SK-N-SH (cell line): ENCODE results near the gene WT1. TPM values are rescaled to one million over a fixed set of nuclear protein-coding genes. Genes with fewer than 3 reads are reported as not detected.

Experiments
- CTCF ChIA-PET: fragments of 300-600, 350-600 bp; formaldehyde crosslinking; extraction: SDS; loops from one replicate; lab custom pipeline; 2021; lab: Yijun Ruan, JAX
- POLR2A ChIA-PET: fragments of 350-600 bp; sonication (Branson Sonifier 250); formaldehyde crosslinking; extraction: SDS; loops from one replicate; lab custom pipeline; 2020; ENCODE audit warnings: antibody characterized with exemption, inconsistent platforms; lab: Yijun Ruan, JAX
- DNase-seq: peaks from one replicate; pipeline ENCODE4 v3.0.0; 2012
- H2AFZ ChIP-seq: fragments of 200-600 bp; sonication (generic); 2 replicates; pipeline ENCODE4 v1.8.1; 2016; ENCODE audit warnings: antibody characterized with exemption, mild to moderate bottlenecking, low read depth
- H3F3A ChIP-seq: fragments of 200-600 bp; sonication (generic); replicated peaks from 2 replicates; pipeline ENCODE3; 2016; ENCODE audit warnings: antibody characterized with exemption, mild to moderate bottlenecking; ENCODE audit not compliant: insufficient read depth
- H3K27ac ChIP-seq, 2 experiments: fragments of 200-500 bp in 1 of 2; fragments of 200-600 bp in 1 of 2; sonication (Bioruptor generic) in 1 of 2; sonication (generic), shearing (Covaris generic) in 1 of 2; 2 replicates each; pipeline versions ENCODE4 v1.5.1 to v1.6.1; 2014 to 2016; ENCODE audit warnings: low read depth in 2 of 2, inconsistent platforms in 1 of 2, low read length in 1 of 2, mild to moderate bottlenecking in 1 of 2, mixed read lengths in 1 of 2
- H3K27me3 ChIP-seq: fragments of 200-600 bp; sonication (generic), shearing (Covaris generic); 2 replicates; pipeline ENCODE4 v1.6.1; 2016; ENCODE audit warnings: mixed run types; ENCODE audit not compliant: insufficient read depth
- H3K36me3 ChIP-seq, 2 experiments: fragments of 200-500 bp in 1 of 2; fragments of 200-600 bp in 1 of 2; sonication (Bioruptor generic) in 1 of 2; sonication (generic) in 1 of 2; replicated peaks in 1 of 2; 2 replicates each; pipeline versions ENCODE3 to v1.5.1; 2014 to 2016; ENCODE audit warnings: low read length in 1 of 2, mild to moderate bottlenecking in 1 of 2; ENCODE audit not compliant: insufficient read depth in 2 of 2, control insufficient read depth in 1 of 2
- H3K4me1 ChIP-seq, 2 experiments: fragments of 200-500 bp in 1 of 2; fragments of 200-600 bp in 1 of 2; sonication (Bioruptor generic) in 1 of 2; sonication (generic), shearing (Covaris generic) in 1 of 2; 2 replicates each; pipeline versions ENCODE4 v1.5.1 to v1.6.1; 2014 to 2016; ENCODE audit warnings: low read depth in 1 of 2, low read length in 1 of 2, mixed run types in 1 of 2; ENCODE audit not compliant: insufficient read depth in 2 of 2, control insufficient read depth in 1 of 2
- H3K4me2 ChIP-seq: fragments of 200-600 bp; sonication (generic), shearing (Covaris generic); 2 replicates; pipeline ENCODE4 v1.6.1; 2017; ENCODE audit warnings: mixed run types
- H3K4me3 ChIP-seq, 2 experiments: fragments of 200-500 bp in 1 of 2; fragments of 200-600 bp in 1 of 2; sonication (Bioruptor generic) in 1 of 2; sonication (generic), shearing (Covaris generic) in 1 of 2; 2 replicates each; pipeline versions ENCODE4 v1.5.1 to v1.8.1; 2014 to 2016; ENCODE audit warnings: low read depth in 2 of 2, inconsistent platforms in 1 of 2, low read length in 1 of 2, mild to moderate bottlenecking in 1 of 2, mixed read lengths in 1 of 2, moderate library complexity in 1 of 2
- H3K79me2 ChIP-seq: fragments of 200-600 bp; sonication (generic); 2 replicates; pipeline ENCODE4 v1.8.1; 2017; ENCODE audit warnings: mild to moderate bottlenecking; ENCODE audit not compliant: insufficient read depth
- H3K9ac ChIP-seq: fragments of 200-600 bp; sonication (generic); 2 replicates; pipeline ENCODE4 v1.6.1; 2017; ENCODE audit warnings: mixed run types
- H3K9me2 ChIP-seq: fragments of 200-600 bp; sonication (generic); 2 replicates; pipeline ENCODE4 v1.6.1; 2017; ENCODE audit warnings: mixed run types
- H3K9me3 ChIP-seq: fragments of 200-600 bp; sonication (generic); 2 replicates; pipeline ENCODE4 v1.6.1; 2017; ENCODE audit warnings: mixed run types, mild to moderate bottlenecking, moderate library complexity
- H4K20me1 ChIP-seq: fragments of 200-600 bp; sonication (generic); 2 replicates; pipeline ENCODE4 v1.6.1; 2017; ENCODE audit warnings: mild to moderate bottlenecking, mixed run types; ENCODE audit not compliant: insufficient read depth
- CHD2 ChIP-seq: fragments of 150-350 bp; IDR thresholded peaks from 2 replicates; pipeline ENCODE4 v1.6.1; 2018; ENCODE audit warnings: low read length; ENCODE audit not compliant: partially characterized antibody
- EP300 ChIP-seq, 2 experiments: IDR thresholded peaks; 2 replicates each; pipeline versions ENCODE4 v1.4.0 to v1.6.1; 2012; ENCODE audit warnings: borderline replicate concordance in 1 of 2, low read depth in 1 of 2, low read length in 1 of 2
- FOXJ3 ChIP-seq: sonication (generic); formaldehyde crosslinking; IDR thresholded peaks from 2 replicates; pipeline ENCODE4 v1.5.1; 2020; ENCODE audit warnings: mild to moderate bottlenecking, missing genetic modification reagents
- FOXM1 ChIP-seq: IDR thresholded peaks from 2 replicates; pipeline ENCODE4 v1.4.0; 2012; ENCODE audit warnings: low read depth, mild to moderate bottlenecking
- GATA2 ChIP-seq: sonication (generic); formaldehyde crosslinking; IDR thresholded peaks from 2 replicates; pipeline ENCODE4 v1.5.0; 2020; ENCODE audit warnings: mild to moderate bottlenecking, missing genetic modification reagents
- MEF2A ChIP-seq: IDR thresholded peaks from 2 replicates; pipeline ENCODE4 v1.4.0; 2012; ENCODE audit warnings: low read depth, borderline replicate concordance
- MXI1 ChIP-seq: IDR thresholded peaks from 2 replicates; pipeline ENCODE4 v1.6.1; 2012; ENCODE audit warnings: mild to moderate bottlenecking, low read depth, low read length, improper control_type of control experiment
- NRF1 ChIP-seq: IDR thresholded peaks from 2 replicates; pipeline ENCODE4 v1.6.1; 2012; ENCODE audit warnings: low read depth, mild to moderate bottlenecking, low read length
- RAD21 ChIP-seq: IDR thresholded peaks from 2 replicates; pipeline ENCODE4 v1.6.1; 2012; ENCODE audit warnings: mild to moderate bottlenecking, low read length
- RCOR1 ChIP-seq: fragments of 150-350 bp; IDR thresholded peaks from 2 replicates; pipeline ENCODE4 v1.6.1; 2017; ENCODE audit warnings: antibody characterized with exemption, low read length
- RXRA ChIP-seq: IDR thresholded peaks from 2 replicates; pipeline ENCODE4 v1.4.0; 2012; ENCODE audit warnings: low read depth, mild to moderate bottlenecking, borderline replicate concordance
- SMC3 ChIP-seq: IDR thresholded peaks from 2 replicates; pipeline ENCODE4 v1.6.1; 2012; ENCODE audit warnings: low read depth, low read length, improper control_type of control experiment
- TCF12 ChIP-seq: IDR thresholded peaks from 2 replicates; pipeline ENCODE4 v1.4.0; 2012
- YY1 ChIP-seq: IDR thresholded peaks from 2 replicates; pipeline ENCODE4 v1.4.0; 2012; ENCODE audit warnings: low read depth, mild to moderate bottlenecking
- WGBS: methylation state at CpG from one replicate; pipeline ENCODE4 v1.1.6; 2017; ENCODE audit warnings: low lambda C conversion rate; 5-methylcytosine and 5-hydroxymethylcytosine counted together
- polyA plus RNA-seq, 3 experiments: library from polyadenylated mRNA; depleted of rRNA; stranded (reverse); fragments of >200 nt; gene quantifications; 2 replicates each; pipeline ENCODE4 v1.2.3, GENCODE V29; 2012
- TF ChIP-seq, protein P1 (sequence below): fragments of 150-350 bp; IDR thresholded peaks from 2 replicates; pipeline ENCODE4 v1.6.1; 2016; ENCODE audit warnings: mild to moderate bottlenecking, low read depth, low read length
- TF ChIP-seq, protein P2 (sequence below): IDR thresholded peaks from 2 replicates; pipeline ENCODE4; 2012
- TF ChIP-seq, protein P3 (sequence below): IDR thresholded peaks from 2 replicates; pipeline ENCODE4 v1.4.0; 2012; ENCODE audit warnings: low read depth, borderline replicate concordance
- TF ChIP-seq, protein P4 (sequence below): IDR thresholded peaks from 2 replicates; pipeline ENCODE4 v1.6.1; 2012; ENCODE audit warnings: mild to moderate bottlenecking, low read depth, low read length, moderate library complexity
- TF ChIP-seq, protein P5 (sequence below): IDR thresholded peaks from 2 replicates; pipeline ENCODE4 v1.4.0; 2012; ENCODE audit warnings: low read depth, borderline replicate concordance
- TF ChIP-seq, protein P6 (sequence below): IDR thresholded peaks from 2 replicates; pipeline ENCODE4 v1.4.0; 2012; ENCODE audit warnings: low read depth

The WT1 gene
- polyA plus RNA-seq, 1 of the 3 experiments (the other 2 are of a cell fraction): 0.49 TPM

DNA sequence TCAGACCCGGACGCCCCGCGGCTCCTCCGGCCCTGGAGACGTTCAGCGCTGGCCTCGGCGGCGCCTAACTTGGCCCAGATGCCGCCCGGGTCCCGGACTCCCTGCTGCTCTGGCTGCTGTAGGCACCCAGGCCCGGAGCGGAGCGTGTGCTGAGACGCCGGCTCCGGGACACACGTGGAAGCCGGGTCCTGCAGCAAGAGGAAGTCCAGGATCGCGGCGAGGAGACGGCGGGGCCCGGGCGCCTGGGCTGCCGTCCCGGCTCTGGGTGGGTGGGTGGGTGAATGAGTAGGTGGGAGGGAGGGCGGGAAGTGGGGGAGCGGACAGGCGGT is 223 bp downstream of the WT1 start:
- no peaks in the 10 kb centered on the region for H3K9me2 ChIP-seq
- no peak overlapping the region for H3K4me3 ChIP-seq
- H3K36me3 ChIP-seq: no peaks in the 10 kb centered on the region
- H3K9ac ChIP-seq: no peak overlapping the region
- H4K20me1 ChIP-seq: peaks cover 8% of the 10 kb centered on the region; the same call in 1 of the 2 replicates
- no CpG with 5 or more reads among the region's 33 CpGs for WGBS
- DNase-seq: no peak
- no peak overlapping the region for H2AFZ ChIP-seq
- ChIA-PET CTCF (no interaction called here), POLR2A (no interaction called here)
- peaks cover 97% of the 10 kb centered on the region for H3K27me3 ChIP-seq
- H3F3A ChIP-seq: no peaks in the 10 kb centered on the region
- no peak overlapping the region for H3K27ac ChIP-seq
- no peak overlapping the region for H3K4me2 ChIP-seq
- H3K4me1 ChIP-seq: peaks cover 0 to 9% of the 10 kb centered on the region in 2 experiments; a peak in 1 of 4 replicates
- H3K79me2 ChIP-seq: no peaks in the 10 kb centered on the region
- H3K9me3 ChIP-seq: no peaks in the 10 kb centered on the region
- TF ChIP-seq, protein P1, sequence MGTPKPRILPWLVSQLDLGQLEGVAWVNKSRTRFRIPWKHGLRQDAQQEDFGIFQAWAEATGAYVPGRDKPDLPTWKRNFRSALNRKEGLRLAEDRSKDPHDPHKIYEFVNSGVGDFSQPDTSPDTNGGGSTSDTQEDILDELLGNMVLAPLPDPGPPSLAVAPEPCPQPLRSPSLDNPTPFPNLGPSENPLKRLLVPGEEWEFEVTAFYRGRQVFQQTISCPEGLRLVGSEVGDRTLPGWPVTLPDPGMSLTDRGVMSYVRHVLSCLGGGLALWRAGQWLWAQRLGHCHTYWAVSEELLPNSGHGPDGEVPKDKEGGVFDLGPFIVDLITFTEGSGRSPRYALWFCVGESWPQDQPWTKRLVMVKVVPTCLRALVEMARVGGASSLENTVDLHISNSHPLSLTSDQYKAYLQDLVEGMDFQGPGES: no peak
- TF ChIP-seq MXI1 (no peak), GATA2 (CRISPR knock-in tag) (no peak), SMC3 (no peak), EP300 (IDR thresholded peaks at IDR 0.05; ENCODE audit: borderline replicate concordance in 1 of 2, low read depth in 1 of 2, low read length in 1 of 2) (no peak), FOXM1 (no peak), RAD21 (no peak), TCF12 (no peak), RXRA (no peak), FOXJ3 (CRISPR knock-in tag) (no peak), MEF2A (no peak), RCOR1 (no peak), YY1 (no peak), CHD2 (no peak), NRF1 (no peak)
- TF ChIP-seq, protein P2, sequence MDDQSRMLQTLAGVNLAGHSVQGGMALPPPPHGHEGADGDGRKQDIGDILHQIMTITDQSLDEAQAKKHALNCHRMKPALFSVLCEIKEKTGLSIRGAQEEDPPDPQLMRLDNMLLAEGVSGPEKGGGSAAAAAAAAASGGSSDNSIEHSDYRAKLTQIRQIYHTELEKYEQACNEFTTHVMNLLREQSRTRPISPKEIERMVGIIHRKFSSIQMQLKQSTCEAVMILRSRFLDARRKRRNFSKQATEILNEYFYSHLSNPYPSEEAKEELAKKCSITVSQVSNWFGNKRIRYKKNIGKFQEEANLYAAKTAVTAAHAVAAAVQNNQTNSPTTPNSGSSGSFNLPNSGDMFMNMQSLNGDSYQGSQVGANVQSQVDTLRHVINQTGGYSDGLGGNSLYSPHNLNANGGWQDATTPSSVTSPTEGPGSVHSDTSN: no peak
- TF ChIP-seq, protein P3, sequence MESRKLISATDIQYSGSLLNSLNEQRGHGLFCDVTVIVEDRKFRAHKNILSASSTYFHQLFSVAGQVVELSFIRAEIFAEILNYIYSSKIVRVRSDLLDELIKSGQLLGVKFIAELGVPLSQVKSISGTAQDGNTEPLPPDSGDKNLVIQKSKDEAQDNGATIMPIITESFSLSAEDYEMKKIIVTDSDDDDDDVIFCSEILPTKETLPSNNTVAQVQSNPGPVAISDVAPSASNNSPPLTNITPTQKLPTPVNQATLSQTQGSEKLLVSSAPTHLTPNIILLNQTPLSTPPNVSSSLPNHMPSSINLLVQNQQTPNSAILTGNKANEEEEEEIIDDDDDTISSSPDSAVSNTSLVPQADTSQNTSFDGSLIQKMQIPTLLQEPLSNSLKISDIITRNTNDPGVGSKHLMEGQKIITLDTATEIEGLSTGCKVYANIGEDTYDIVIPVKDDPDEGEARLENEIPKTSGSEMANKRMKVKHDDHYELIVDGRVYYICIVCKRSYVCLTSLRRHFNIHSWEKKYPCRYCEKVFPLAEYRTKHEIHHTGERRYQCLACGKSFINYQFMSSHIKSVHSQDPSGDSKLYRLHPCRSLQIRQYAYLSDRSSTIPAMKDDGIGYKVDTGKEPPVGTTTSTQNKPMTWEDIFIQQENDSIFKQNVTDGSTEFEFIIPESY: no peak
- TF ChIP-seq, protein P4, sequence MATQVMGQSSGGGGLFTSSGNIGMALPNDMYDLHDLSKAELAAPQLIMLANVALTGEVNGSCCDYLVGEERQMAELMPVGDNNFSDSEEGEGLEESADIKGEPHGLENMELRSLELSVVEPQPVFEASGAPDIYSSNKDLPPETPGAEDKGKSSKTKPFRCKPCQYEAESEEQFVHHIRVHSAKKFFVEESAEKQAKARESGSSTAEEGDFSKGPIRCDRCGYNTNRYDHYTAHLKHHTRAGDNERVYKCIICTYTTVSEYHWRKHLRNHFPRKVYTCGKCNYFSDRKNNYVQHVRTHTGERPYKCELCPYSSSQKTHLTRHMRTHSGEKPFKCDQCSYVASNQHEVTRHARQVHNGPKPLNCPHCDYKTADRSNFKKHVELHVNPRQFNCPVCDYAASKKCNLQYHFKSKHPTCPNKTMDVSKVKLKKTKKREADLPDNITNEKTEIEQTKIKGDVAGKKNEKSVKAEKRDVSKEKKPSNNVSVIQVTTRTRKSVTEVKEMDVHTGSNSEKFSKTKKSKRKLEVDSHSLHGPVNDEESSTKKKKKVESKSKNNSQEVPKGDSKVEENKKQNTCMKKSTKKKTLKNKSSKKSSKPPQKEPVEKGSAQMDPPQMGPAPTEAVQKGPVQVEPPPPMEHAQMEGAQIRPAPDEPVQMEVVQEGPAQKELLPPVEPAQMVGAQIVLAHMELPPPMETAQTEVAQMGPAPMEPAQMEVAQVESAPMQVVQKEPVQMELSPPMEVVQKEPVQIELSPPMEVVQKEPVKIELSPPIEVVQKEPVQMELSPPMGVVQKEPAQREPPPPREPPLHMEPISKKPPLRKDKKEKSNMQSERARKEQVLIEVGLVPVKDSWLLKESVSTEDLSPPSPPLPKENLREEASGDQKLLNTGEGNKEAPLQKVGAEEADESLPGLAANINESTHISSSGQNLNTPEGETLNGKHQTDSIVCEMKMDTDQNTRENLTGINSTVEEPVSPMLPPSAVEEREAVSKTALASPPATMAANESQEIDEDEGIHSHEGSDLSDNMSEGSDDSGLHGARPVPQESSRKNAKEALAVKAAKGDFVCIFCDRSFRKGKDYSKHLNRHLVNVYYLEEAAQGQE: no peak
- TF ChIP-seq, protein P5, sequence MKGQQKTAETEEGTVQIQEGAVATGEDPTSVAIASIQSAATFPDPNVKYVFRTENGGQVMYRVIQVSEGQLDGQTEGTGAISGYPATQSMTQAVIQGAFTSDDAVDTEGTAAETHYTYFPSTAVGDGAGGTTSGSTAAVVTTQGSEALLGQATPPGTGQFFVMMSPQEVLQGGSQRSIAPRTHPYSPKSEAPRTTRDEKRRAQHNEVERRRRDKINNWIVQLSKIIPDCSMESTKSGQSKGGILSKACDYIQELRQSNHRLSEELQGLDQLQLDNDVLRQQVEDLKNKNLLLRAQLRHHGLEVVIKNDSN: no peak
- TF ChIP-seq, protein P6, sequence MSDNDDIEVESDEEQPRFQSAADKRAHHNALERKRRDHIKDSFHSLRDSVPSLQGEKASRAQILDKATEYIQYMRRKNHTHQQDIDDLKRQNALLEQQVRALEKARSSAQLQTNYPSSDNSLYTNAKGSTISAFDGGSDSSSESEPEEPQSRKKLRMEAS: no peak
